ENCODE measurements around the gene LRRC7. TPM values are rescaled to one million over a fixed set of nuclear protein-coding genes. Genes with fewer than 3 reads are reported as not detected.

LRRC7 gene
- total RNA-seq, 1 donor from 2014 or later: 19.3 TPM

- peak; percentile 33 for DNase-seq (ENCODE audit: low spot score)
These were observed 198.2 kb downstream of the LRRC7 start for GRCh38 chr1:69765951-69766350.

DNA sequence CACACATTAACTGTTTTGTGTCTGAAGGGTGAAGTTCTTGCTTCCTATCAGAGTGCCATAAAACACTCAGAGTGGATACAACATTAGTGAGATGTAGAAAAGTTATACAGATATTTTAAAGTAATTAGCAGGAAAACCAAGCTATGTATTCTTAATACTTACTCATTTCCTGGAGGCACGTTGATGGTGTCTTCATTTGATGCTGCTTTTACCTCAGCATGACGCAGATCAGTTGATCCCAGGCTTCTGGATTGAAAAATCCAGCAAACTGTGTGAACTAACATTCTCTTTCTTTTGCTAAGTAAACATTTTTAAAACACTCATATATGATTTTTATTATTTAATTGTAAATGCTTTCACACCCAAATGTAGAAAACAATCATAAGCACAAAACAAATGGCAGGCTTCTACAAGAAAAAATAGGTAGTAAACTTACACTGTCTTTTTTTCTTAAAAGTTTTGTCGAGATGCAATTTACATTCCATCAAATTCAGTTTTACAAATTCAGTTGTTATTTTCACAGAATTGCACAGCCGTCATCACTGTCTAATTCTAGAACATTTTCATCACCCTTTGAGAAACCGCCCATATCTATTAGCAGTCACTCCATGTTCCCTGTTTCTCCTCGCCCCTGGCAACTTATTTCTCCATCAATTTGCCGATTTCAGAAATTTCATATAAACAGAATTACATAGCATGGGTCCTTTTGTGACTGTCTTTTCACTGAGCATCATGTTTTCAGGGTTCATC is 198.9 kb downstream of the LRRC7 start:
- peak; percentile 15 for DNase-seq (ENCODE audit: low spot score)

DNA sequence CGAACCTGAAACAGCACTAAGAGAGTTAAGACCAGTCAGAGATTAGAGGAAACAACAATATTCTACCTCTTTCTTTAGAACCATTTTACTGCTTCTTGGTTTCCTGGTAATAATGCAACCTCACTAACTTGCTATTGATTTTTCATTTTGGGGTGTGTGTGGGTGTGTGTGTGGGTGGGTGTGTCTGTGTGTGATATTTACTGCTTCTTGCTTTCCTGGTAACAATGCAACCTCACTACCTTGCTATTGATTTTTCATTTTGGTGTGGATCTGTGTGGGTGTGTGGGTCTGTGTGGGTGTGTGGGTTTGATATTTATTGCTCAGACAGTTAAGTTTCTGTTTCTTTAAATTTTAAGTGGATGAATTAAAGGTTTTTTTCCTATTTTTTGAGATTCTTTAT is 208.8 kb downstream of the LRRC7 start:
- DNase-seq (ENCODE audit: low spot score): no peak

DNA sequence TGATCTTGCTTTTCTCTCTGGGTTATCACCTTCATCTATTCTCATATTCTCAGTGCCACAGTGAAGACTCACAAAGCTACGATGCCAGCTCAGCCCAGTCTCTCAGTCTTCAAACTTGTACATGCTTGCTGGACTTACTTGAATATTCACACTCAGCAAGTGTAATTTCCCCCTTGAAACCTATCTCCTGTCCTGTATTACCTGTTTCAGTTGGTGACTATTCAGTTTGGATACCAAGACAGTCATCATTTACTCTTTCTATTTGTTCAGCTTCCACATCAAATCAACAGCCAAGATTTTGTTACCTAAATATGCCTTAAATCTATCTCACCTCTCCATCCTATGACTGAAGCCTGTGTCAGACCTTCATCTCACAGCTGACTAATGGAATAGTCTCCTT is 209.7 kb downstream of the LRRC7 start:
- DNase-seq (ENCODE audit: low spot score): no peak

- no peak for DNase-seq (ENCODE audit: low spot score)
These were observed 210.2 kb downstream of the LRRC7 start for GRCh38 chr1:69777971-69778370.

DNA sequence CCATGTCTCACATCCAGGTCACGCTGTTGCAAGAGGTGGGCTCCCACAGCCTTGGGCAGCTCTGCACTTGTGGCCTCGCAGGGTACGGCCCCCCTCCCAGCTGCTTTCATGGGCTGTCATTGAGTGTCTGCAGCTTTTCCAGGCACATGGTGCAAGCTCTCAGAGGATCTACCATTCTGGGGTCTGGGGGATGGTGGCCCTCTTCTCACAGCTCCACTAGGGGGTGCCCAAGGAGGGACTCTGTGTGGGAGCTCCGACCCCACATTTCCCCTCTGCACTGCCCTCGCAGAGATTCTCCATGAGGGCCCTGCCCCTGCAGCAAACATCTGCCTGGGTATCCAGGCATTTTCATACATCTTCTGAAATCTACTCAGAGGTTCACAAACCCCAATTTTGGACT is 219.4 kb downstream of the LRRC7 start:
- no peak for DNase-seq (ENCODE audit: low spot score)

- DNase-seq (ENCODE audit: low spot score): no peak
These were observed 223.6 kb downstream of the LRRC7 start for GRCh38 chr1:69791311-69791710.

DNA sequence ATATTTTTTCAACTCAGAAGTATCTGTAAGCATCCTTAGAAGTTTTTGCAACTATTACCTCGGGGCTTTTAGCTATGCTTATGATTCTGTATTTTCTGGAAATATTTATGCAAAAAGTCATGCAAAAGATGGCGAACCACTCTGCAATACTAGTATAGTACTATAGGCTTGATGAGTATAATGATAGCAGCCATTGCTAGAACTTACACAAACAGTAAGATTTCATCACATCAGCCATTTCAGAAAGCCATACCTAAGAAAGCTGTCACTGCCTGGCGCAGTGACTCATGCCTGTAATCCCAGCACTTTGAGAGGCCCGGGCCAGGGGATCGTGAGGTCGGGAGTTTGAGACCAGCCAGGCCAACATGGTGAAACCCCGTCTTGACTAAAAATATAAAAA is 227.1 kb downstream of the LRRC7 start:
- no peak for DNase-seq (ENCODE audit: low spot score)

- DNase-seq (ENCODE audit: low spot score): no peak
These were observed 247.2 kb downstream of the LRRC7 start for GRCh38 chr1:69814926-69815325.

- no peak for DNase-seq (ENCODE audit: low spot score)
These were observed 257.2 kb downstream of the LRRC7 start for GRCh38 chr1:69824932-69825331.

DNA sequence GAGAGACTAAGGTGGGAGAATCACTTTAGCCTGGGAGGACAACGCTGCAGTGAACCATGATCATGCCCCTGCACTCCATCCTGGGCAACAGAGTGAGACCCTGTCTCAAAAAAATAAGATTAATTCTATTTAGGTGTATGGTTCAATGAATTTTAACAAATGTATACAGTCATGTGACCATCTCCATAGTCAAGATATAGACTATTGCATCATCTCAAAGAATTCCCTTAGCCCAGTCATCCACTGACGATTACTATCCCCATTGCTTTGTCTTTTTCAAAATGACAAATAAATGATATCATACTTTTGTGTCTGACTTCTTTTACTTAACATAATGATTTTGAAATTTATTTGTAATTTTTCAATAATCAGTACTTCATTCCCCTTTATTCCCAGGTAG is 260.0 kb downstream of the LRRC7 start:
- no peak for DNase-seq (ENCODE audit: low spot score)

GRCh38 chr1:69833536-69833935 is 265.8 kb downstream of the LRRC7 start:
- DNase-seq (ENCODE audit: low spot score): no peak

DNA sequence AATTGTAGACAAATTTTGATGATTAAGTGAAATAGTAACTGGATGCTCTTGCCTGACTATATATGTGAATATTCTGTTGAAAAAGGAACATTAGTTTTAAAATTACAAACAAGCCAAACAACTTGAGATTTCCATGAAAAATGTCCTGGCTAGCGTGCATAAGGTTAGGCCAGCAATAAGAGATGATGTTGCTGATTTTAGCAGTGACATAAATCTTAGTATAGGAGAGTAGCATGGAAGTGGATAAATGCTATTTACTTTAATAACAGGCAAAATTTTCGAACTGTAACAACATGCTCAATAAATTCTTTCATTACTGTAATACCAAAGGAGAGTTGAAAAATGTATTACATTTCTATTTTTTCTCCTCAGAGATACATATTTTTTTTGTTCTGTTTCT is 266.6 kb downstream of the LRRC7 start:
- DNase-seq (ENCODE audit: low spot score): no peak

DNA sequence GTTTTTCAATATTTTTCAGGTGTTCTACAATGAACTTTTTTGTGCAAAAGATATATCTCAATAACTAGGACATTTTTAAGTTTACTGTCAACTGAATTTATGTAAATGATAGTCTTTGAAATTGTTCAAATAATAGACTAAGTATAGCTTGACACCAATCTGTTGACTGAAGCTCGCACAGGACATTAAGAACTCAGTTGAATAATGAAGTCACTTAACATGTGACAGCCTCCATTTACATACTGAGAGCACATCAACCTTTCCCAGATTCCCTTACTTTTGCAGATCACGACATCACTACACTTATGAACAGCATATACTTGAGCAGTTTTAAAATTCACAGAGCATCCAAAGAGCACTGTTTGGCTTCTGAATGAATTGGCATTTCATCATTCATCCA is 268.2 kb downstream of the LRRC7 start:
- no peak for DNase-seq (ENCODE audit: low spot score)

DNA sequence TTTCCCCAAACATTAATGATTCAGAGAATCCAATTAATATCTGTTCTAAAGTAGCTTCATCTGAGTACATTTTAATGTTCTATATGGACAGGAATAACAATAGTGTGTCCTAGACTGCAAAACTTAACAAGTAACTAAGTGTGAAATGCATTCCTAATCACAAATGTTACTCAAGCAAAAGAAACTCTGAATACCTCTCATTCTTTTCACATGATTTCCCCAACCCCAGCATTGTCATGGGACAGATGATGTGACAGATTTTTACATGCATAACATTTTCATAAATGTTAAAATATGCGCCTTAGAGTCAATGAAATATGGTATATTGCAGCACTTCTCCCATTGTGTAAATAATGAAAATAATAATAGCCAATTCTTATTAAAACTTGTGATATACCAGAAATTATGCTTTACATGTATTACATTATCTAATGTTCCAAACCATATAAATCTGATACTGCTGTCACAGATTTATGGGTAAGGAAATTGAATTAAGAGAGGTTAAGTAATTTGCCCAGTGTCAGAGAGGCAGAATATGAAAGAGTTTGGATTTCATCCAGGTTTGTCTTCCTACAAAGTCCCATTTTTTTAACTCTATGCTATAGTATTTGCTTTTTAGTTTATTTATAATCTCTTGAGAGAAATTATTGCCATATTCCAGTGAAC is 269.4 kb downstream of the LRRC7 start:
- no peak for DNase-seq (ENCODE audit: low spot score)

DNA sequence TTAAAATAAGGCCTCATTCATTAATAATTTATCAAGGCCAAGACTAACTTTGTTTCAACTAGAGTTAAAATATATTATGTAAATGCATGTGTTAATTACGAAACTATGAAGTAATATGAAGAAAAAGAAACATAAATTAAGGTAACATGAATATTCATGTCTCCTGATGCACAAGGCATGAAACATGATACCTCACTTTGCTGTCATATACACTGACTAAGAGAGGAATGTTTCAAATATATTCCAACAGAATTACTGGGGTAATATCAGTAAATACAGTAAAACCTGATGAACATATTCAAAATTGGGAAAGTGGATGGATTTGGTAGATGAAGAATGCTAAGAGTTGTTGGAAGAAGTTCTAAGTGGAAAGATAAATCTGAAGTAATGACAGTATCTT is 274.6 kb downstream of the LRRC7 start:
- no peak for DNase-seq (ENCODE audit: low spot score)

DNA sequence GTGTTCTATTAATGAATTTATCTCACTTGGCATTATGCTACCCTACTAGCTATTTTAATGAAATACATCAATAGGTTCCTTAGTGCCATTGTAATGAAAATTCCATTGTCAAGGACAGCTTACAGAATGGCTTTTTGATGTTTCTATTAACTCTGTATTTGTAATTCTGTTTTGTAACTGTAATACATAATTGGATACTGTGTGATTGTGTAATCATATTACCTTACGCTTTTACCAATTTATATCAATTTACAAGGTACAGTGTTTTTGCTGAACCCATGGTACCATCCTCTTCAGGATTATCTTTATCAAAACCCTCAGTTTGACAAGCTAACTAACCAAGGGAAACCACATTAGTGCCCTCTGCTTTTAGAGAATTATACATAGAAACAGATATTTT is 277.9 kb downstream of the LRRC7 start:
- DNase-seq (ENCODE audit: low spot score): no peak

DNA sequence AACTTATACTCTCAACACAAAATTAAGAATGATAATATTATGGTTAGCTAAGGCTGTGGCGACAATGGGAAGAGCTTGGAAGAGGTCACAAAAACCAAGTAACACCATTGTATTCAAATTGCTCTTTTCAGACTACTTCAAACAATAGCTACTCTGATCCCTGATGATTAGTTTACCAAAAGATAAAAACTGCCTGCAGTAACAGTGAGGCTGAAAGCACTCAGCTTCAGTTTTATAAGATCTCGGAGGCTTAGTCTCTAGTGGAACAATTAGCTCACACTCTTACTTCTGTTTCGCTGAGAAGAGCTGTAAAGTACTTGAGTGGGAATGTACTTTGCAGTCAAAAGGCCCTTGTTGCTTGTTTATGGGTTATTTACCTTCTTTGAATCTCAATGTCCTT is 278.5 kb downstream of the LRRC7 start:
- DNase-seq (ENCODE audit: low spot score): no peak

GRCh38 chr1:69847670-69848069 is 279.9 kb downstream of the LRRC7 start:
- DNase-seq (ENCODE audit: low spot score): no peak

DNA sequence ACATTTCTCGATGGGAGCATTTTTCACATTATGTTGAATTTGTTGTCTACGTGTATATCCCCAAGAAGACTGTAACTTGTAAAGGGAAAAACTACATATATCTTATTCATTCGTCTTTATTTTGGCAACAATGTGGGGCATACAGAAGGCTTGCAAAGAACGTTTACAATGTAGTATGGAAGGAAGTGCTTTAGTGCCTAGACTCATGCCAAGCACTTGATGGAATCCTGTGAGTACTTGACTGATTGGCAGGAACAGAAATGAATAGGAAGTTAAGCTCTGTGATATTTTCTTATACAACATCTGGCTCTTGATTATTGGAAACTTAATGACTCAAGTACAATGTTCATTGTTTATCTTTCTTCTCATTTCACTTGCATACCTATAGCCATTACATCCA is 284.4 kb downstream of the LRRC7 start:
- no peak for DNase-seq (ENCODE audit: low spot score)

DNA sequence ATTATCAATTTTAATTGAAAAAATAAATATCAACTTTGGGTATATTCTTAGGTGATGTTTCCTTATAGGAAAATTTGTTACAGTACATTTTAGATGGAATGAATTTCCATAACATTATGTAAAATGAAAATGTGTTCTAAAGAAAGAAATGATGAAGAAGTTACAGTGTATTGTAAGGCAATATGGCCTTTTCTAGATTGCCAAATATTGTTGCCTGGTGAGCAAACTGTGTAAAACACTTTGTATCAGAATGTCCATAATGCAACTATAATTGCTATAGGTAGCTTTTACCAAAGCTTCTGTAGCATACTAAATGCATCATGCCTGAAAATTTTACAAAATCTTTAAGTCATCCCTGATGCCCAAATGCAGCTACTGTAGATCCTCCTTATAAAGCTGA is 285.0 kb downstream of the LRRC7 start:
- DNase-seq (ENCODE audit: low spot score): no peak

GRCh38 chr1:69858534-69858933 is 290.8 kb downstream of the LRRC7 start:
- DNase-seq (ENCODE audit: low spot score): no peak

- no peak for DNase-seq (ENCODE audit: low spot score)
These were observed 293.9 kb downstream of the LRRC7 start for GRCh38 chr1:69861641-69862040.

DNA sequence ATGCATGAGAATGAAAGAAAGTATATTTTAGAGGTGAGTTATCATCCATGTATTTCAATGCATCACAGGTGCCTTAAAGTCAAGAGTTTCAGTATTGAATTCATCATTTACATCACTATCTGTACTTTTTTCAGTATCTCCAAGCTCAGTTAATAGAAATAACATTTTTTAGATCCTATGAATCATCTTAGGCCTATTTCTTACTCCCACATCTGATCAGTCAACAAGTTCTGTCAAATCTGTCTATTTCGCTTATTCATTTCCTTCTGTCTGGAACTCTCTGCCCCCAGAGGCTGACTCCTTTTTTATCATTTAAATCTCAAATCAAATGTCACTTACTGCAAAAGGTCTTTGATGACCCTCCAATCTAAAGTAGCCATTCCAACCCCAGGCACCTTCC is 295.2 kb downstream of the LRRC7 start:
- DNase-seq (ENCODE audit: low spot score): no peak

Measured in umbilical cord (tissue), 2 donors.